Activated CD8-positive, alpha-beta memory T cell treated with anti-CD3 and anti-CD28 coated beads for 4 hours (primary cell): ENCODE measurements around the gene NCOA1.
"Not testable (repeated sequence)": the region's sequence is repeated elsewhere in the genome, so short reads cannot be mapped to it uniquely, and the experiment has no call there.

ENCODE experiments used
- DNase-seq, 2 donors: peaks; one replicate each; pipeline ENCODE4 v3.0.0-alpha.2; 2020; ENCODE audit warnings: low read depth in 2 of 2

NCOA1 gene

GRCh38 chr2:24533574-24533973 is 42.5 kb downstream of the NCOA1 start:
- not testable (repeated sequence) for DNase-seq

DNA sequence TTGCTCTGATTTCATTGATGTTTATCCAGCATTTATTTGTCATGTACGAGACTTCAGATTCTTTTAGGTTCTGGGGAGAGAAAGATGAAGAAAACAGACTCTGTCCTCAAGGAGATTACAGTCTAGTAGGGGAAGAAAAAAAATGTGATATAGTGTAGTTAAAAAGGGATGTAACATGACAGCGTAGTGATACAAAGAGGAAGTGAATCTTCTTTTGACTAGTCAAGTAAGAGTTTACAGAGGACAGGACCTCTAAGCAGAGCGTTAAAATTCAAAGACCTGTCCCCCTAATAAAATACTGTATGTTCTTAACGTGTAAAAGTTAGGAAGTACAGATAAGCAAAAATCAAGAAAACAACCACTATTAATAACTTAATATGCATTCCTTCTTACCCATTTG is 47.7 kb downstream of the NCOA1 start:
- DNase-seq: no peak

- no peak for DNase-seq
These were observed 48.2 kb downstream of the NCOA1 start for GRCh38 chr2:24539258-24539657.

DNA sequence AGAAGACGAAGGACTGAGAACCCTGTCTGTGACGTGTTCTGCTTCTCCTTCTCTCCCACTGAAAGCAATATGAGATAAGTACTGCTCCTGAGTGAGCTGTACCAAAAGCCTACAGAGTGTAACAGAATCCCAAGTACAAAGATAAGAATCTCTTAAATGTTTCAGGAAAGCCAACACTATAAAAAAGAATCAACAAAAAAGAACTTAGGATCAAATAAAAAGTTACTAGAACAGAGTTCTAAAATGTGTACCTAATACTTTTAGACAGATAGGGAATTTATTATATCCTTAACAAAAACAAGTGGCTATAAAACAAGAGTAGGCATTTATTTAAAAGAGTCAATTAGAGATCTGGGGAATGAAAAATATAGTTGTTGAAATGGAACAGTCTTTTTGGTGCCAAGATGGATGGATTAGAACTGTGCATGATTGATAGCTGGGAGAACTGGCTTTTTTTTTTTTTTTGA is 49.0 kb downstream of the NCOA1 start:
- no peak for DNase-seq

DNA sequence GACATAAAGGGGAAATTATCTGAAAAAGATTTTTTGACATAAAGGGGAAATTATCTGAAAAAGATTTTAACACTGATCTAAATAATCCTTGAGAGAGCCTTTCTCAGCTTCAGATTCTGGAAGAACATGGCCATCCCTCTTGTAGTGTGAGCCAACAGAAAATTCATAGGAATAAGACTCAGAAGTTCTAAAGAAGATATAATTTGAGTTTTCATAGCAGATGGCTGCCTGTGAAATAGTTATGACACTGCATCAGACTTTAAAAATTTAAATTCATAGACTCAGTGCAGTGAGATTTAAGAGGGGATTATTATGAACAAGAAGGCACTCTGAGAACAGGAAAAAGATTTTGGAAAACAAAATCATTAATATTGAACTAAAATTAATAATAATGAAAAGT is 50.6 kb downstream of the NCOA1 start:
- no peak for DNase-seq

GRCh38 chr2:24542269-24542872 is 51.3 kb downstream of the NCOA1 start:
- no peak for DNase-seq

DNA sequence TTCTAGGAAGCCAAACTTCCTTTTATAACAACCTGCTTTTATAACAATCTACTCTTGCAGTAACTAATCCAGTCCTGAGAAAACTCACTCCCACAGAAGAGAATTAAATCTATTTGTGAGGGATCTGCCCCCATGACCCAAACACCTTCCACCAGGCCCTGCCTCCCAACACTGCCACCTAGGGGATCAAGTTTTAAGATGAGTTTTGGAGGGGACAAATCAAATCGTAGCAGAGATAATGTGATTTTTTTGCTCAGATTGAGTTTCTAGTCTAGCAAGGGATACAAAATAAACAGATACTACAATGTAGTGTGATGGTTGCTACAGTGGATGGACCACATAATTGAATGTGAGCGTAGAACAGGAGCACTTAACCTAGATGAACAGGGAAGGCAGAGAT is 52.2 kb downstream of the NCOA1 start:
- no peak for DNase-seq

DNA sequence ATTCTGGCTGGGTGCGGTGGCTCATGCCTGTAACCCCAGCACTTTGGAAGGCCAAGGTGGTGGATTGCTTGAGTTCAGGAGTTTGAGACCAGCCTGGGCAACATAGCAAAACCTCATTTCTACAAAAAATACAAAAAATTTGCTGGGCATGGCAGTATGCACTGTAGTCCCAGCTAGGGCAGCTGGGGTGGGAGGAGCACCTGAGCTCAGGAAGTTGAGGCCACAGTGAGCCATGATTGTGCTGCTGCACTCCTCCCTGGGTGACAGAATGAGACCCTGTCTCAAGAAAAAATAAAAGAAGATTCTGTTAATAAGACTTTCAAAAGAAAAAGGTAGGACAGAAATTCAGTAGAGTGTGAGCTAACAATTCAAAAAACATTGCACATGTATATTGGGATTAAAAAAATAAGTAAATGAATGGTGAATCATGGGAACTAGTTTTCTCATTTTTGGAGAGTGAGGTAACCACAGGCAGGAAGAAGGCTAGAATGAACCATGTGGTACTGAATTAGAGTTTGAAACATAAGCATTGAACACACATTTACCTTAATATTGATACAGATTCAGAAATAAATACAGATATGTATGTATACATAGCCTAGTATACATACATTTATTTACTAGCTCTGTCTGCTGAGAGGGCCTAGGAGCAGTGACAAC is 53.5 kb downstream of the NCOA1 start:
- no peak for DNase-seq

- no peak for DNase-seq
These were observed 55.6 kb downstream of the NCOA1 start for GRCh38 chr2:24546669-24547068.

- DNase-seq: no peak
These were observed 57.0 kb downstream of the NCOA1 start for GRCh38 chr2:24548058-24548457.

- not testable (repeated sequence) for DNase-seq
These were observed 59.2 kb downstream of the NCOA1 start for GRCh38 chr2:24550301-24550700.

DNA sequence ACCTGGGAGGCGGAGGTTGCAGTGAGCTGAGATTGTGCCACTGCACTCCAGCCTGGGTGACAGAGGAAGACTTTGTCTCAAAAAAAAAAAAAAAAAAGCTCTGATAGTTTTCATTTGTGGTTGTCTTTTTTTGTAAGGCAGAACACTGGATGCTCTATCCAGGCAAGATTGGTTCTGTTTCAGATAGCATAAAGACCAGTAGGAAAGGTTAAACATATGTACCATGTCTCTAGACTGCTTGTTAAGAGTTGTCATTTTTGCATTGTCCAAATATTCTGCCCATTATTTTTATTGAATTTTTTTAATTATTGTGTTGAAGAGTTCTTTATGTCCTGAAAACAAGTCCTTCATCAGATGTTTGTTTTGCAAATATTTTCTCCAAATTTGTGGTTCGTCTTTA is 60.0 kb downstream of the NCOA1 start:
- no peak for DNase-seq

- DNase-seq: no peak
These were observed 61.8 kb downstream of the NCOA1 start for GRCh38 chr2:24552836-24553235.

GRCh38 chr2:24558781-24559472 is 67.9 kb downstream of the NCOA1 start:
- DNase-seq: no peak

- no peak for DNase-seq
These were observed 68.5 kb downstream of the NCOA1 start for GRCh38 chr2:24559473-24560113.

DNA sequence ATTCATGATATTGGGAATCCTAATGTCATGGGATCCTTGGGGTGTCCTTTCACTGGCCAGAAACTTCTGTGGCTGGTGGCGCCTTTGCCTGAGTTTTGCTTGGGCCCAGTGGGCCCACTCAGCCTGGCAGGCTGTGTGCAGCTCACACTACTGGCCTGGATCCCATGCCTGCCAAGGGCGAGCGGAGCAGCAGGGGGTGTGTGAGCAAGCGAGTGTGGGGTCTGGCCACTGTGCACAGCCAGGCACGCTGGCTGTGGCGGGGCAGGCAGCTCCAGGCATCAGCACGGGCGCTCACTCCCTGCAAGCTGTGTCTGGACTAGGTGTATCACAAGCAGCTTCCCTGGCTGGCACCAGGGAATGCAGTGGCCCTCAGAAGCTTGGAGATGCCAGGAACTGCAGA is 74.5 kb downstream of the NCOA1 start:
- no peak for DNase-seq

GRCh38 chr2:24566209-24566608 is 75.2 kb downstream of the NCOA1 start:
- no peak for DNase-seq

DNA sequence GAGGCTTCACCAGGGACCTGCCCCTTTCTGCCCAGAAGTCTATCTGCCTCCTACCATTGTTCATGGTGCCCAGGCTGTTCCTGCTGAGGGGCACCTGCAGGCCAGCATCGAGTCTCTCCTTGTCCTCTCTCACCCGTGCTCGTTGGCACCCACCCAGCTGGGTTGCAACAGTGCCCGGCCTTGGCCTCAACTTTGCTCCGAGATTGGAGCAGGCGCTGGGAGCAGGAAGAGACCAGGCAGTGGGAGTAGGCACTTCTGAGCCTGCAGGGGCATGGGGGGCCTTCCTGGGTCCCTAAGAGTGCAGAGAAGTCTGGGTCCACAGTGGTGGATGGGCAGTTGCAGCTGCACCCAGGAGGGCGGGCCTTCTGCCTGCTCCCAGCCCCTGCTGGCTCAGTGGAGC is 75.6 kb downstream of the NCOA1 start:
- DNase-seq: no peak

- DNase-seq: no peak
These were observed 77.5 kb downstream of the NCOA1 start for GRCh38 chr2:24568551-24568950.

DNA sequence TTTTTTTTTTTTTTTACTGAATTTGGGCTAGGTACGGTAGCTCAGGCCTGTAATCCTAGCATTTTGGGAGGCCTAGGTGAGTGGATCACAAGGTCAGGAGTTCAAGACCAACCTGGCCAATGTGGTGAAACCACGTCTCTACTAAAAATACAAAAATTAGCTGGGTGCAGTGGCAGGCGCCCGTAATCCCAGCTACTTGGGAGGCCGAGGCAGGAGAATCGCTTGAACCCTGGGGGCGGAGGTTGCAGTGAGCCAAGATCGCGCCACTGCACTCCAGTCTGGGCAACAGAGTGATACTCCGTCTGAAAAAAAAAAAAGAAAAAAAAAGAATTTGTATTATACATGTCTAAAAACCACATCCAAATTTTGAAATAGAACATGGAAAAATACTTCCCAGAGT is 78.5 kb downstream of the NCOA1 start:
- not testable (repeated sequence) for DNase-seq

- no peak for DNase-seq
These were observed 79.2 kb downstream of the NCOA1 start for GRCh38 chr2:24570225-24570624.

GRCh38 chr2:24571828-24572442 is 80.9 kb downstream of the NCOA1 start:
- no peak for DNase-seq
